Cardiac fibroblast (primary cell): ENCODE measurements around the gene LRRC46.
A peak's percentile ranks its signal among the peaks of the same experiment; 100 is the strongest.

Experiments used
- DNase-seq, 2 donors: peaks; one replicate each; pipeline versions ENCODE4 v3.0.0 to v3.0.0-alpha.2; 2010; ENCODE audit warnings: low read depth in 2 of 2
- H3K4me3 ChIP-seq, 2 donors: replicated peaks in 1 of 2; 1 replicate in 1 of 2; 2 replicates in 1 of 2; pipeline ENCODE4 v1.5.1; 2011; ENCODE audit warnings: low read depth in 2 of 2, low read length in 2 of 2, mild to moderate bottlenecking in 2 of 2, moderate library complexity in 1 of 2
- CTCF ChIP-seq: IDR thresholded peaks from one replicate; pipeline ENCODE4 v1.5.1; 2011; ENCODE audit warnings: low read depth, mild to moderate bottlenecking, low read length, inconsistent platforms

LRRC46 gene

GRCh38 chr17:47840001-47840741 lies 8.7 kb downstream of the LRRC46 start:
- DNase-seq = no peak
- H3K4me3 ChIP-seq = peak overlapping the region; percentile 77 to 86
- no peak for TF ChIP-seq CTCF

- DNase-seq = peak; percentile 86 to 88
- peak within 1 kb of the TSS; percentile 77 to 86 for H3K4me3 ChIP-seq
- peak; percentile 96 for TF ChIP-seq CTCF
Observed at GRCh38 chr17:47840742-47841487, 9.4 kb downstream of the LRRC46 start, which contains the start of gene SCRN2. Gene SCRN2 (minus strand): TSS chr17:47841273. CDS start chr17:47840843, 430 bp downstream.

- H3K4me3 ChIP-seq = peak overlapping the region; percentile 77 to 86
- DNase-seq = no peak
- TF ChIP-seq CTCF = no peak
Observed at GRCh38 chr17:47841488-47842291, 10.2 kb downstream of the LRRC46 start.

- no peak for TF ChIP-seq CTCF
Observed at GRCh38 chr17:47843391-47843730, 11.9 kb downstream of the LRRC46 start.

GRCh38 chr17:47844227-47844626 lies 12.8 kb downstream of the LRRC46 start:
- peak in 1 of 2 donors; percentile 49 for DNase-seq
- H3K4me3 ChIP-seq = no peak overlapping the region
- no peak for TF ChIP-seq CTCF

More at GRCh38 chr17:47843391-47843730, 11.9 kb downstream of the LRRC46 start:
- no peak for DNase-seq
- no peak overlapping the region for H3K4me3 ChIP-seq

- no peak overlapping the region for H3K4me3 ChIP-seq
- DNase-seq = peak; percentile 37 to 46
- peak; percentile 54 for TF ChIP-seq CTCF
Observed at GRCh38 chr17:47844814-47845715, 13.6 kb downstream of the LRRC46 start.
